GM12878 (cell line): ENCODE data around the gene PIGU. TPM values are rescaled to one million over a fixed set of nuclear protein-coding genes. Genes with fewer than 3 reads are reported as not detected.

ENCODE experiments used
- ASH2L ChIP-seq: fragments of 300-600, 200-600 bp; sonication (generic); IDR thresholded peaks from 2 replicates; pipeline ENCODE4 v1.6.1; 2017; ENCODE audit warnings: low read depth, mild to moderate bottlenecking, borderline replicate concordance
- BHLHE40 ChIP-seq, 2 experiments: fragments of 450-650 bp in 1 of 2; IDR thresholded peaks; 2 replicates each; pipeline ENCODE4 v1.6.1; 2011 to 2017; ENCODE audit warnings: low read depth in 2 of 2, borderline replicate concordance in 1 of 2, improper control_type of control experiment in 1 of 2, low read length in 1 of 2, mild to moderate bottlenecking in 1 of 2
- DPF2 ChIP-seq: fragments of 450-650 bp; IDR thresholded peaks from 2 replicates; pipeline ENCODE4 v1.6.1; 2017; ENCODE audit warnings: mild to moderate bottlenecking
- EED ChIP-seq: sonication (generic); IDR thresholded peaks from 2 replicates; pipeline ENCODE4 v1.6.1; 2016; ENCODE audit warnings: antibody characterized with exemption, low read depth
- MTA2 ChIP-seq: fragments of 450-650 bp; IDR thresholded peaks from 2 replicates; pipeline ENCODE4 v1.6.1; 2016; ENCODE audit warnings: low read depth, mild to moderate bottlenecking, moderate library complexity
- POLR2AphosphoS5 ChIP-seq: IDR thresholded peaks from 2 replicates; pipeline ENCODE4 v1.6.1; 2011; ENCODE audit warnings: mild to moderate bottlenecking, low read length, inconsistent platforms
- TCF12 ChIP-seq: IDR thresholded peaks from 2 replicates; pipeline ENCODE4 v1.6.1; 2011; ENCODE audit warnings: low read depth, mild to moderate bottlenecking, low read length
- YY1 ChIP-seq: IDR thresholded peaks from 2 replicates; pipeline ENCODE4 v1.6.1; 2011; ENCODE audit warnings: low read depth, mild to moderate bottlenecking, low read length
- ZNF217 ChIP-seq: fragments of 450-650 bp; IDR thresholded peaks from 2 replicates; pipeline ENCODE4 v1.6.1; 2017; ENCODE audit warnings: antibody characterized with exemption, mild to moderate bottlenecking
- polyA plus RNA-seq, 11 experiments: library from polyadenylated mRNA; depleted of rRNA in 4 of 11; unstranded in 6 of 11; stranded (reverse) in 5 of 11; fragments of >200 nt; fragmentation: Nextera tagmentation in 4 of 11; fragmentation: Illumina TruSeq in 1 of 11; extraction: Ambion mirVana in 4 of 11; extraction: Trizol in 1 of 11; gene quantifications; 1 replicate in 1 of 11; 2 replicates in 10 of 11; pipeline versions ENCODE4 v1.2.1 to v1.2.3, GENCODE V29; 2011 to 2016; ENCODE audit warnings: inconsistent platforms in 2 of 11, missing spikeins in 2 of 11, low read depth in 1 of 11
- total RNA-seq, 4 experiments: library from RNA; depleted of rRNA in 3 of 4; stranded (reverse); fragments of >200 nt in 3 of 4; fragmentation: Illumina TruSeq in 1 of 4; extraction: Trizol in 1 of 4; gene quantifications; 2 replicates each; pipeline versions ENCODE4 v1.2.1 to v1.2.3, GENCODE V29; 2013 to 2021
- TF ChIP-seq, protein P1 (sequence below): IDR thresholded peaks from 2 replicates; pipeline ENCODE4 v1.6.1; 2012; ENCODE audit warnings: low read depth, low read length, improper control_type of control experiment
- TF ChIP-seq, protein P2 (sequence below), 3 experiments: IDR thresholded peaks in 2 of 3; conservative IDR thresholded peaks in 1 of 3; 2 replicates each; pipeline ENCODE4 v1.5.1; 2011; ENCODE audit warnings: low read depth in 3 of 3, low read length in 3 of 3, mild to moderate bottlenecking in 3 of 3, control low read depth in 2 of 3, moderate library complexity in 2 of 3, inconsistent platforms in 1 of 3, mixed read lengths in 1 of 3; ENCODE audit not compliant: control insufficient read depth in 2 of 3, insufficient read depth in 1 of 3; ENCODE audit errors: extremely low read depth in 1 of 3
- TF ChIP-seq, protein P3 (sequence below): IDR thresholded peaks from 2 replicates; pipeline ENCODE4 v1.6.1; 2011; ENCODE audit warnings: borderline replicate concordance, low read depth, mild to moderate bottlenecking, moderate library complexity, low read length; ENCODE audit not compliant: insufficient read depth, poor library complexity, severe bottlenecking
- TF ChIP-seq, protein P4 (sequence below): fragments of 450-650 bp; IDR thresholded peaks from 2 replicates; pipeline ENCODE4 v1.6.1; 2017; ENCODE audit warnings: mild to moderate bottlenecking, moderate library complexity

Gene PIGU
- total and polyA plus RNA-seq, 10 of the 15 experiments (the other 5 are each of a cell fraction or from before 2014, with no cell fraction given) = 4.1 to 88.2 (median 25.0) TPM

DNA sequence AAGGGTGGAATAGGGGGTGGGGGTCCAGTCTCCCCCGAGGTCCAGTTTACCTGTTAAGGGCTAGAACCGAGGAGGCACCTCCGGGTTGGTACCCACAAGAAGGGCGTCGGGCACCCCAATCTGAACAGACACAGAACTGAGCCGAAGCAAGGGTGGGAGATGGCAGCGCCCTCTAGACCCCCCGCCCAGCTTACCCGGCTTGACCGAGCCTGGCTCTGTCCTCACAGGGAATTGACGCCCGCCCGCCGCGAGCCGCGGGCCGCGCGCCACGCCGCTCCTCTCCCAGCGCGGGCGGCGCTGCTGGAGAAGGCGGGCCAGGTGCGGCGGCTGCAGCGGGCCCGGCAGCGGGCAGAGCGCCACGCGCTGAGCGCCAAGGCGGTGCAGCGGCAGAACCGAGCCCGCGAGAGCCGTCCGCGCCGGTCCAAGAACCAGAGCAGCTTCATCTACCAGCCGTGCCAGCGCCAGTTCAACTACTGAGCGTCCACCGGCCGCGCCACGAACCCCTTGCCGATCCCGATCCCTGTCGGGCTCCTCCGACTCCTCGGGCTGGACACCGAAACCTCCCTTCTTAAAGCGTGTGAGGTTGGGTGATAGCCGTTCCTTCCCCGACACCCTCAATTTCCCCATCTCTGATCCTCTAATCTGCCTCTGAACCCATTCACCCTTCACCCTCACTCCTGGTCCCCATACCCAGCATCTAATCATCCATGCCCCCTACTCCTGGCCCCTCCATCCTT is 33.1 kb upstream of the PIGU start (continued):
- TF ChIP-seq YY1 = peak; percentile 33; the same call in 1 of the 2 replicates
- TF ChIP-seq POLR2AphosphoS5 = peak; percentile 40; the same call in 1 of the 2 replicates
- TF ChIP-seq, protein P1, sequence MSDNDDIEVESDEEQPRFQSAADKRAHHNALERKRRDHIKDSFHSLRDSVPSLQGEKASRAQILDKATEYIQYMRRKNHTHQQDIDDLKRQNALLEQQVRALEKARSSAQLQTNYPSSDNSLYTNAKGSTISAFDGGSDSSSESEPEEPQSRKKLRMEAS = peak; percentile 51; the same call in 1 of the 2 replicates
- peak in 1 of 2 experiments; percentile 53; a peak in 2 of 4 replicates for TF ChIP-seq BHLHE40 (IDR thresholded peaks at IDR 0.05; ENCODE audit: borderline replicate concordance in 1 of 2, low read depth in 2 of 2, low read length in 1 of 2)
- 0 out of 2 replicates have a peak, but pooled peaks have one; percentile 2 for TF ChIP-seq EED
- TF ChIP-seq, protein P2, sequence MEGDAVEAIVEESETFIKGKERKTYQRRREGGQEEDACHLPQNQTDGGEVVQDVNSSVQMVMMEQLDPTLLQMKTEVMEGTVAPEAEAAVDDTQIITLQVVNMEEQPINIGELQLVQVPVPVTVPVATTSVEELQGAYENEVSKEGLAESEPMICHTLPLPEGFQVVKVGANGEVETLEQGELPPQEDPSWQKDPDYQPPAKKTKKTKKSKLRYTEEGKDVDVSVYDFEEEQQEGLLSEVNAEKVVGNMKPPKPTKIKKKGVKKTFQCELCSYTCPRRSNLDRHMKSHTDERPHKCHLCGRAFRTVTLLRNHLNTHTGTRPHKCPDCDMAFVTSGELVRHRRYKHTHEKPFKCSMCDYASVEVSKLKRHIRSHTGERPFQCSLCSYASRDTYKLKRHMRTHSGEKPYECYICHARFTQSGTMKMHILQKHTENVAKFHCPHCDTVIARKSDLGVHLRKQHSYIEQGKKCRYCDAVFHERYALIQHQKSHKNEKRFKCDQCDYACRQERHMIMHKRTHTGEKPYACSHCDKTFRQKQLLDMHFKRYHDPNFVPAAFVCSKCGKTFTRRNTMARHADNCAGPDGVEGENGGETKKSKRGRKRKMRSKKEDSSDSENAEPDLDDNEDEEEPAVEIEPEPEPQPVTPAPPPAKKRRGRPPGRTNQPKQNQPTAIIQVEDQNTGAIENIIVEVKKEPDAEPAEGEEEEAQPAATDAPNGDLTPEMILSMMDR (IDR thresholded peaks at IDR 0.05 in 2 of 3, conservative IDR thresholded peaks at IDR 0.05 in 1 of 3; ENCODE audit: control insufficient read depth in 2 of 3, extremely low read depth in 1 of 3, insufficient read depth in 1 of 3, low read depth in 3 of 3, low read length in 3 of 3) = peak; percentile 31 to 47 (median 41); a peak in 5 of 6 replicates
- TF ChIP-seq, protein P3, sequence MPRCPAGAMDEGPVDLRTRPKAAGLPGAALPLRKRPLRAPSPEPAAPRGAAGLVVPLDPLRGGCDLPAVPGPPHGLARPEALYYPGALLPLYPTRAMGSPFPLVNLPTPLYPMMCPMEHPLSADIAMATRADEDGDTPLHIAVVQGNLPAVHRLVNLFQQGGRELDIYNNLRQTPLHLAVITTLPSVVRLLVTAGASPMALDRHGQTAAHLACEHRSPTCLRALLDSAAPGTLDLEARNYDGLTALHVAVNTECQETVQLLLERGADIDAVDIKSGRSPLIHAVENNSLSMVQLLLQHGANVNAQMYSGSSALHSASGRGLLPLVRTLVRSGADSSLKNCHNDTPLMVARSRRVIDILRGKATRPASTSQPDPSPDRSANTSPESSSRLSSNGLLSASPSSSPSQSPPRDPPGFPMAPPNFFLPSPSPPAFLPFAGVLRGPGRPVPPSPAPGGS = no peak
- TF ChIP-seq TCF12 = no peak
- TF ChIP-seq ASH2L = no peak
- 0 out of 2 replicates have a peak, but pooled peaks have one; percentile 26 for TF ChIP-seq DPF2
- TF ChIP-seq MTA2 = 0 out of 2 replicates have a peak, but pooled peaks have one; percentile 32
- peak; percentile 59 for TF ChIP-seq ZNF217
- TF ChIP-seq, protein P4, sequence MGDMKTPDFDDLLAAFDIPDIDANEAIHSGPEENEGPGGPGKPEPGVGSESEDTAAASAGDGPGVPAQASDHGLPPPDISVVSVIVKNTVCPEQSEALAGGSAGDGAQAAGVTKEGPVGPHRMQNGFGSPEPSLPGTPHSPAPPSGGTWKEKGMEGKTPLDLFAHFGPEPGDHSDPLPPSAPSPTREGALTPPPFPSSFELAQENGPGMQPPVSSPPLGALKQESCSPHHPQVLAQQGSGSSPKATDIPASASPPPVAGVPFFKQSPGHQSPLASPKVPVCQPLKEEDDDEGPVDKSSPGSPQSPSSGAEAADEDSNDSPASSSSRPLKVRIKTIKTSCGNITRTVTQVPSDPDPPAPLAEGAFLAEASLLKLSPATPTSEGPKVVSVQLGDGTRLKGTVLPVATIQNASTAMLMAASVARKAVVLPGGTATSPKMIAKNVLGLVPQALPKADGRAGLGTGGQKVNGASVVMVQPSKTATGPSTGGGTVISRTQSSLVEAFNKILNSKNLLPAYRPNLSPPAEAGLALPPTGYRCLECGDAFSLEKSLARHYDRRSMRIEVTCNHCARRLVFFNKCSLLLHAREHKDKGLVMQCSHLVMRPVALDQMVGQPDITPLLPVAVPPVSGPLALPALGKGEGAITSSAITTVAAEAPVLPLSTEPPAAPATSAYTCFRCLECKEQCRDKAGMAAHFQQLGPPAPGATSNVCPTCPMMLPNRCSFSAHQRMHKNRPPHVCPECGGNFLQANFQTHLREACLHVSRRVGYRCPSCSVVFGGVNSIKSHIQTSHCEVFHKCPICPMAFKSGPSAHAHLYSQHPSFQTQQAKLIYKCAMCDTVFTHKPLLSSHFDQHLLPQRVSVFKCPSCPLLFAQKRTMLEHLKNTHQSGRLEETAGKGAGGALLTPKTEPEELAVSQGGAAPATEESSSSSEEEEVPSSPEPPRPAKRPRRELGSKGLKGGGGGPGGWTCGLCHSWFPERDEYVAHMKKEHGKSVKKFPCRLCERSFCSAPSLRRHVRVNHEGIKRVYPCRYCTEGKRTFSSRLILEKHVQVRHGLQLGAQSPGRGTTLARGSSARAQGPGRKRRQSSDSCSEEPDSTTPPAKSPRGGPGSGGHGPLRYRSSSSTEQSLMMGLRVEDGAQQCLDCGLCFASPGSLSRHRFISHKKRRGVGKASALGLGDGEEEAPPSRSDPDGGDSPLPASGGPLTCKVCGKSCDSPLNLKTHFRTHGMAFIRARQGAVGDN = peak; percentile 80
